Heart left ventricle (tissue), 16 donors: ENCODE measurements around the gene BCAR3. TPM values are rescaled to one million over a fixed set of nuclear protein-coding genes. Genes with fewer than 3 reads are reported as not detected.
A peak's percentile ranks its signal among the peaks of the same experiment; 100 is the strongest.

Experiments used
- ATAC-seq, 4 donors: fragments of 200-7000 bp; cut with Tn5 transposase; one replicate each; pipeline ENCODE4 v1.9.1; 2020 to 2022; ENCODE audit warnings: moderate library complexity in 4 of 4, mild to moderate bottlenecking in 3 of 4, moderate number of reproducible peaks in 1 of 4
- DNase-seq, 5 donors: peaks; one replicate each; pipeline ENCODE4 v3.0.0-alpha.2; 2020
- H3K27ac ChIP-seq, 12 donors: fragments of 200-600 bp; sonication (generic) in 4 of 12; one replicate each; pipeline versions ENCODE4 v1.5.0 to v1.8.0; 2016 to 2022; ENCODE audit warnings: mild to moderate bottlenecking in 2 of 12
- H3K27me3 ChIP-seq, 9 donors: fragments of 200-600 bp; sonication (generic) in 2 of 9; one replicate each; pipeline versions ENCODE4 v1.5.1 to v1.8.0; 2016 to 2022; ENCODE audit warnings: mild to moderate bottlenecking in 3 of 9
- H3K36me3 ChIP-seq, 9 donors: fragments of 200-600 bp; sonication (generic) in 2 of 9; one replicate each; pipeline versions ENCODE4 v1.5.0 to v1.8.0; 2018 to 2022; ENCODE audit warnings: mild to moderate bottlenecking in 2 of 9
- H3K4me1 ChIP-seq, 12 donors: fragments of 200-600 bp; sonication (generic) in 4 of 12; one replicate each; pipeline versions ENCODE4 v1.5.0 to v1.8.0; 2016 to 2022; ENCODE audit warnings: mild to moderate bottlenecking in 3 of 12
- H3K4me3 ChIP-seq, 12 donors: fragments of 200-600 bp; sonication (generic) in 4 of 12; one replicate each; pipeline versions ENCODE4 v1.5.0 to v1.8.0; 2017 to 2022; ENCODE audit warnings: mild to moderate bottlenecking in 9 of 12, moderate library complexity in 4 of 12
- H3K9me3 ChIP-seq, 12 donors: fragments of 200-600 bp; sonication (generic) in 4 of 12; one replicate each; pipeline versions ENCODE4 v1.5.0 to v1.8.0; 2016 to 2022; ENCODE audit warnings: mild to moderate bottlenecking in 1 of 12
- POLR2A ChIP-seq, 2 donors: fragments of 450-650 bp; IDR thresholded peaks; one replicate each; pipeline ENCODE4 v1.6.1; 2017; ENCODE audit warnings: antibody characterized with exemption in 2 of 2, mild to moderate bottlenecking in 2 of 2, moderate library complexity in 2 of 2
- WGBS, 4 donors: extraction: QIAGEN DNeasy Blood & Tissue Kit in 2 of 4; methylation state at CpG; one replicate each; pipeline versions ENCODE4 v1.1.5 to v1.1.7; 2013 to 2018; 5-methylcytosine and 5-hydroxymethylcytosine counted together
- intact Hi-C, 10 donors: fragments of 100-400 bp; cut with DNase I; formaldehyde crosslinking; loops; one replicate each; pipeline versions ENCODE4 v1.11.1 to v1.14.2; 2022
- long read RNA-seq, 3 donors: library from polyadenylated mRNA; unstranded; transcript quantifications; one replicate each; pipeline ENCODE4 v2.0.0, GENCODE V29; 2020 to 2021
- polyA plus RNA-seq, 2 donors: library from polyadenylated mRNA; stranded (reverse); fragments of 200-250 nt; gene quantifications; one replicate each; pipeline ENCODE4 v1.2.3, GENCODE V29; 2013
- total RNA-seq, 9 donors: library from RNA; depleted of rRNA in 2 of 9; stranded (reverse); fragments of >200 nt in 2 of 9; fragmentation: NEBNext Ultra II Directional in 3 of 9; extraction: Animal tissue kit (Norgen Biotek cat#: 25700) in 3 of 9; gene quantifications; one replicate each; pipeline versions ENCODE4 v1.1.0 to v1.2.4, GENCODE V29; 2016 to 2023
- TF ChIP-seq, protein P1 (sequence below), 12 donors: fragments of 200-600 bp; sonication (generic) in 4 of 12; IDR thresholded peaks; one replicate each; pipeline versions ENCODE4 v1.5.0 to v1.8.0; 2018 to 2022; ENCODE audit warnings: antibody characterized with exemption in 12 of 12, mild to moderate bottlenecking in 5 of 12
- donor health status: ischemic (EF 13 %, LVEDD 7.1; RV severe dilation, severe dysfunction).
- donor health status: healthy with polysubstance abuse.
- donor health status: DM: no; HTN: yes; CAD: no.
- donor health status: DM: no; HTN: no; CAD: no.
- donor health status: ischemic (EF 25% LVEDD 6.9; RV normal size, moderate dysfunction).
- donor health status: ischemic (EF 25% LVEDD 5.7; RV mildly dilated, moderate dysfunction).
- donor health status: healthy.
- donor health status: DM: yes; HTN: yes; CAD: no.
- donor health status: ischemic (EF 35%, LVEDD 5.7; RV mildly dilated, moderate dysfunction).
- donor health status: nonischemic (EF 11% LVEDD 7.7; RV severe dilation, severe dysfunction).
- donor health status: DM: yes; HTN: yes; CAD: no.
- donor health status: PGD.
- donor health status: ischemic (EF 29% LVEDD 5.4; RV normal size, mild dysfunction).
- donor health status: nonischemic (EF 23%, LVEDD 6.1; RV moderate dilation, normal function).

BCAR3 gene
- total RNA-seq, result 10 to 100 TPM in 8 of 9 donors, 1 to 10 TPM in 1; 7.5 to 25.0 (median 17.3) TPM
- 1 to 10 TPM; 6.4 to 7.4 TPM for polyA plus RNA-seq
- long read RNA-seq, donor 1, transcript BCAR3-201 (12 exons, 3,171 nt), result major isoform, 27 of 60 reads
- long read RNA-seq, donor 1, partial matches to known transcripts, result 19 of 60 reads
- long read RNA-seq, donor 1, other reads (novel, unspliced or antisense), result 9 of 60 reads
- long read RNA-seq, donor 2, transcript BCAR3-204 (10 exons, 2,827 nt), result minor isoform, 24 of 106 reads
- long read RNA-seq, donor 2, transcript BCAR3-211 (8 exons, 2,114 nt), result major isoform, 27 of 106 reads
- long read RNA-seq, donor 2, transcript BCAR3-201 (12 exons, 3,171 nt), result minor isoform, 13 of 106 reads
- long read RNA-seq, donor 2, partial matches to known transcripts, result 23 of 106 reads
- long read RNA-seq, donor 2, other reads (novel, unspliced or antisense), result 17 of 106 reads
- long read RNA-seq, donor 3, transcript BCAR3-201 (12 exons, 3,171 nt), result major isoform, 5 of 13 reads
- long read RNA-seq, donor 3, partial matches to known transcripts, result 3 of 13 reads
- long read RNA-seq, donor 3, other reads (novel, unspliced or antisense), result 5 of 13 reads

DNA sequence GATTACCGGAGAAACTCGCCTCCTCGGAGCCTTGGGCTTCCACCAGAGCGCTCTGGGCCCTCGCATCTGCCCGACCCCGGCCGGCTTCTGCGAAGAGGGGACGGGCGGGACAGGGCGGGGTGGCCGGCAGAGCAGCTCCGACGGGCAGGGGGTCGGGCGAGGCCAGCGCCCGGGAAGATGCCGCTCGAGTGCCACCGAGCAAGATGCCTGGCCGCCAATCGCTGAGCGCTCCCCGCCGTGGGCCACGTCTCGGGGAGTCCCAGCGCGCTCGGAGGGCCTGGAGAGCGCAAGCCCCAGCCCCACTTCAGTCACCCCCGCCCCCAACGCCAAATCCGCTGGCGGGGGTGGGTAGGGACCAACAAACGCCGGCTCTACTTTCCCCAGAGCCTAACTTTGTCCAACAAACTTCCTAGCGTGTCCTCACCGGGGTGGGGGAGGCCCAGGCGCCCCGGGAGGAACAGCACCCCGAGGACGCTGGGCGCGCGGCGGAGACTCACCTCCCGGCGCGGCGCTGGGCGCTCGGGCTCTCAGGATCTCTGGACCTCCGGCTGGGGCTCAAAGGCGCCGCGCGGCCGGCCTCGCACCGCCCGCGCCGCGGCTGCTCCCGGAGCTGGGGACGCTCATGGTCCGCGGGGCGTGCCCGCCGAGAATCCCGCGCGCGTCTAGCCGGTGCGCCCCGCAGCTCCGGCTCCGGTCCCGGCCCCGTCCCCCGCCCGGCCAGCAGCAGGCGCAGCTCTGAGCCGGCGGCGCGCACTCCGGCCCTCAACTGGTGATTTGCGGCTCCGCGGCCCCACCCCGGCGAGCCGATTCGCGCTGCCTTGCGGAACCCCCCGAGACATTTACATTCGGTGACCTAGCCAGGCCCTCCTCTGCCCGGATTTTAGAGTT, at the start of gene BCAR3:
BCAR3 (minus strand) TSS at position 737 of the 888 bp plus-strand sequence. CDS start 6,907 bp downstream, outside the sequence.
- DNase-seq (peak; percentile 78 to 88 (median 80)), ATAC-seq (peak; percentile 48 to 87 (median 80))
- WGBS, 4 donors, result 0 to 1% (median 1%) methylated on average over 38 to 105 of the region's 105 CpGs
- H3K27me3 ChIP-seq, result no peaks in the 10 kb centered on the region
- H3K27ac ChIP-seq, result peak within 1 kb of the TSS; percentile 84 to 94 (median 92)
- peak within 1 kb of the TSS; percentile 74 to 96 (median 90) for H3K4me3 ChIP-seq
- H3K9me3 ChIP-seq, result no peaks in the 10 kb centered on the region
- TF ChIP-seq, protein P1, sequence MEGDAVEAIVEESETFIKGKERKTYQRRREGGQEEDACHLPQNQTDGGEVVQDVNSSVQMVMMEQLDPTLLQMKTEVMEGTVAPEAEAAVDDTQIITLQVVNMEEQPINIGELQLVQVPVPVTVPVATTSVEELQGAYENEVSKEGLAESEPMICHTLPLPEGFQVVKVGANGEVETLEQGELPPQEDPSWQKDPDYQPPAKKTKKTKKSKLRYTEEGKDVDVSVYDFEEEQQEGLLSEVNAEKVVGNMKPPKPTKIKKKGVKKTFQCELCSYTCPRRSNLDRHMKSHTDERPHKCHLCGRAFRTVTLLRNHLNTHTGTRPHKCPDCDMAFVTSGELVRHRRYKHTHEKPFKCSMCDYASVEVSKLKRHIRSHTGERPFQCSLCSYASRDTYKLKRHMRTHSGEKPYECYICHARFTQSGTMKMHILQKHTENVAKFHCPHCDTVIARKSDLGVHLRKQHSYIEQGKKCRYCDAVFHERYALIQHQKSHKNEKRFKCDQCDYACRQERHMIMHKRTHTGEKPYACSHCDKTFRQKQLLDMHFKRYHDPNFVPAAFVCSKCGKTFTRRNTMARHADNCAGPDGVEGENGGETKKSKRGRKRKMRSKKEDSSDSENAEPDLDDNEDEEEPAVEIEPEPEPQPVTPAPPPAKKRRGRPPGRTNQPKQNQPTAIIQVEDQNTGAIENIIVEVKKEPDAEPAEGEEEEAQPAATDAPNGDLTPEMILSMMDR (IDR thresholded peaks at IDR 0.05), result peak in 9 of 12 donors; percentile 14 to 59 (median 42)
- peak in 1 of 2 donors; percentile 79 for TF ChIP-seq POLR2A (IDR thresholded peaks at IDR 0.05)
- H3K36me3 ChIP-seq, result peaks cover 0 to 3% (median 0%) of the 10 kb centered on the region in 9 donors
- peaks cover 0 to 49% (median 28%) of the 10 kb centered on the region in 12 donors for H3K4me1 ChIP-seq
- intact Hi-C loops, result loop anchor here (1.0 to 5.0 kb wide), 10 partner anchors 21 to 233 kb away; partner anchors contain the start of gene FNBP1L (in 1 of the 10)

DNA sequence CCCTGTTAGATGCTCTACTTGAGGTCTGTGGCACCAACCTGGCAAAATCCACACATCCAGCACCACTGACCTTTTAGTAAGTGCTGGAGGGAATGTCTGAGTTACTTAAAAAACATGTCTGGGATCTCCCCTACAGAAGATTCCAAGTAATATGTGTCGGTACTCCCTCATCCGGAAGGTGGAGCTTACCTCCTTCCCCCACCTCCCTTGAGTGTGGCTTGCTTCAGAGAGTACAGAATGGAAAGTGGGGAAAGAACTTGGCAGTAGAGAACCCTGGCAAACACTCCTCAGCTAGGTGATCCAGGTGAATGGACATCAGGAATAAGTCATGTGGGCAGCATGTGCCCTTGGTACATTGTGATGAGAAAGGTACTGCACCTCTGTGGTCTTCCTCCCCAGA, 49.0 kb upstream of the BCAR3 start:
- intact Hi-C loops, result no loop called here
- peaks cover 0 to 23% (median 12%) of the 10 kb centered on the region in 12 donors for H3K4me1 ChIP-seq
- no peaks in the 10 kb centered on the region for H3K27me3 ChIP-seq
- TF ChIP-seq, protein P1 (IDR thresholded peaks at IDR 0.05), result no peak
- TF ChIP-seq POLR2A (IDR thresholded peaks at IDR 0.05), result no peak
- 95 to 100% (median 96%) methylated on average over 2 of the region's 2 CpGs for WGBS, 4 donors
- DNase-seq (no peak), ATAC-seq (no peak)
- H3K36me3 ChIP-seq, result no peaks in the 10 kb centered on the region
- H3K4me3 ChIP-seq, result no peak overlapping the region
- H3K27ac ChIP-seq, result no peak overlapping the region
- H3K9me3 ChIP-seq, result no peaks in the 10 kb centered on the region

DNA sequence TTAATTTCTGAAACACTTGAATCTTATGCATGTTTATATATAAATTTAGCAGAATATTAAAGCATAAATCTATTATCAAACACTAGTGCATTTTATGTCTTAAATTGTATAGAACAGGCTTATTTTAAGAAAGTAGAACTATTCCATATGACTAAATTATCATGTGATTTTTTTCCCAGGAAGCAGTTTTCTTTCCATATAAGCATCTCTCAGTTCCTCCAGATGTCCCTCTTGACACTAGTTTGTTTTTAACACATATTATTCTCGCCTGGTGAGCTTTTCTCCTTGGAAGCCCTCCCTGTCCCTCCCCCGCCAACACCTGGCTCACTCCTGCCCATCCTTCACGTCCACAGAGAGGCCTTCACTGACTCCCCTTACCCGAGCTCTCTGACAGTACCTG, 48.3 kb upstream of the BCAR3 start:
- no peak for ATAC-seq
- Histone ChIP-seq H3K27ac (no peak overlapping the region), H3K9me3 (no peaks in the 10 kb centered on the region), H3K4me3 (no peak overlapping the region), H3K4me1 (peaks cover 0 to 24% (median 13%) of the 10 kb centered on the region in 12 donors), H3K36me3 (no peaks in the 10 kb centered on the region), H3K27me3 (no peaks in the 10 kb centered on the region)
- WGBS, 4 donors, result 95 to 98% (median 97%) methylated on average over 4 of the region's 4 CpGs
- intact Hi-C loops, result loop anchor here in 1 of 10 donors (10.0 kb wide), 1 partner anchor 295 kb away; no protein-coding TSS in a partner anchor
- TF ChIP-seq, protein P1 (IDR thresholded peaks at IDR 0.05), result no peak
- TF ChIP-seq POLR2A (IDR thresholded peaks at IDR 0.05), result no peak
- DNase-seq, result no peak
